22Rv1 (cell line): ENCODE data around the gene ZNF750.

Experiments used
- ZFX ChIP-seq: fragments of 450-650 bp; IDR thresholded peaks from 2 replicates; pipeline ENCODE4 v1.6.1; 2017; ENCODE audit warnings: antibody characterized with exemption, borderline replicate concordance
- TF ChIP-seq, protein P1 (sequence below): fragments of 450-650 bp; IDR thresholded peaks from 2 replicates; pipeline ENCODE4 v1.5.1; 2017; ENCODE audit warnings: mild to moderate bottlenecking

DNA sequence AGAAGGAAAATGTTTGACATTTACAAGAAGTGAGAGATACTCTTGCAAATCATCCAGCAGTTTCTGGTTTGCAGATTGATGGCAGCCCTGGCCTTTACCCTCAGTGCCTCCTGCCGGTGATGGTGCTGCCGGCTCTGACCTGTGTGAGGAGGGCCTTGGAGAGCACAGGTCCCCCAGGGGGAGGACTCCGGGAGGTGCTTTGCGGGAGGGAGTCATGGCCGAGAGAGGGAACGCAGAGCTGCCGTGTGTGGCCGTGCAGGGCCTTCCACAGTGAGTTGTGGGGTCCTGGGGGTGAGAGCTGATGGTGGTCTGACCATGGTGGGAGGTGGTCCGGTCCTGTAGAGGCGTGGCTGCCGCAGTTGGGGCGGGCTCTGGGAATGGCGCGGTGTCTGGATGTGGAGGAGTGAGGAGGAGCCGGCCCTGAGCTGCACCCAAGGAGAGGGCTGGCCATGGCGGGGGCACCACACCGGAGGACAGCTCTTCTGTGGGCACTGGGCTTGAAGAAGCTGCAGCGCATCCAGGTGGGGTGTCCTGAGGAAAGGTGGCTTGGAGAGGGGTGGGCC, 28.0 kb upstream of the ZNF750 start:
- TF ChIP-seq, protein P1, sequence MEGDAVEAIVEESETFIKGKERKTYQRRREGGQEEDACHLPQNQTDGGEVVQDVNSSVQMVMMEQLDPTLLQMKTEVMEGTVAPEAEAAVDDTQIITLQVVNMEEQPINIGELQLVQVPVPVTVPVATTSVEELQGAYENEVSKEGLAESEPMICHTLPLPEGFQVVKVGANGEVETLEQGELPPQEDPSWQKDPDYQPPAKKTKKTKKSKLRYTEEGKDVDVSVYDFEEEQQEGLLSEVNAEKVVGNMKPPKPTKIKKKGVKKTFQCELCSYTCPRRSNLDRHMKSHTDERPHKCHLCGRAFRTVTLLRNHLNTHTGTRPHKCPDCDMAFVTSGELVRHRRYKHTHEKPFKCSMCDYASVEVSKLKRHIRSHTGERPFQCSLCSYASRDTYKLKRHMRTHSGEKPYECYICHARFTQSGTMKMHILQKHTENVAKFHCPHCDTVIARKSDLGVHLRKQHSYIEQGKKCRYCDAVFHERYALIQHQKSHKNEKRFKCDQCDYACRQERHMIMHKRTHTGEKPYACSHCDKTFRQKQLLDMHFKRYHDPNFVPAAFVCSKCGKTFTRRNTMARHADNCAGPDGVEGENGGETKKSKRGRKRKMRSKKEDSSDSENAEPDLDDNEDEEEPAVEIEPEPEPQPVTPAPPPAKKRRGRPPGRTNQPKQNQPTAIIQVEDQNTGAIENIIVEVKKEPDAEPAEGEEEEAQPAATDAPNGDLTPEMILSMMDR: no peak
- no peak for TF ChIP-seq ZFX
